Hematopoietic multipotent progenitor cell treated with erythropoietin and hydrocortisone succinate and interleukin-3 and kit ligand, for 6 days (in vitro differentiated cells): Measurements from ENCODE around the gene AFDN.

Experiments
- DNase-seq: peaks from one replicate; pipeline ENCODE4 v3.0.0-alpha.2; 2015

The AFDN gene

GRCh38 chr6:168005796-168006195 lies 179.1 kb downstream of the AFDN start:
- no peak for DNase-seq

- DNase-seq, result peak; percentile 1
Observed at GRCh38 chr6:168007592-168008338, 181.1 kb downstream of the AFDN start.

- DNase-seq, result no peak
Observed at GRCh38 chr6:168009331-168009730, 182.6 kb downstream of the AFDN start.

- DNase-seq, result no peak
Observed at GRCh38 chr6:168011291-168011690, 184.6 kb downstream of the AFDN start.

- no peak for DNase-seq
Observed at GRCh38 chr6:168012431-168013249, 185.9 kb downstream of the AFDN start.

- DNase-seq, result no peak
Observed at GRCh38 chr6:168013250-168013915, 186.7 kb downstream of the AFDN start.

GRCh38 chr6:168014428-168014827 lies 187.7 kb downstream of the AFDN start:
- no peak for DNase-seq

GRCh38 chr6:168015009-168015408 lies 188.3 kb downstream of the AFDN start:
- DNase-seq, result no peak

- DNase-seq, result no peak
Observed at GRCh38 chr6:168015482-168016175, 188.9 kb downstream of the AFDN start.

GRCh38 chr6:168016176-168016620 lies 189.5 kb downstream of the AFDN start:
- DNase-seq, result no peak

- no peak for DNase-seq
Observed at GRCh38 chr6:168016721-168017525, 190.2 kb downstream of the AFDN start.

GRCh38 chr6:168017629-168018028 lies 190.9 kb downstream of the AFDN start:
- no peak for DNase-seq

GRCh38 chr6:168018664-168019063 lies 192.0 kb downstream of the AFDN start:
- DNase-seq, result no peak

GRCh38 chr6:168020242-168020641 lies 193.5 kb downstream of the AFDN start:
- no peak for DNase-seq

- no peak for DNase-seq
Observed at GRCh38 chr6:168021581-168021980, 194.9 kb downstream of the AFDN start.
